WTC11 (cell line): Measurements from ENCODE around the gene OLFM4.

ENCODE experiments used
- CTCF ChIP-seq: fragments of 200-600 bp; IDR thresholded peaks from 2 replicates; pipeline ENCODE4 v1.8.0; 2022; ENCODE audit warnings: antibody characterized with exemption
- ETV6 ChIP-seq: sonication (generic); formaldehyde crosslinking; IDR thresholded peaks from 2 replicates; pipeline ENCODE4 v1.8.1; 2022; ENCODE audit warnings: mild to moderate bottlenecking, missing genetic modification reagents
- SMAD4 ChIP-seq: sonication (generic); formaldehyde crosslinking; IDR thresholded peaks from 2 replicates; pipeline ENCODE4 v1.8.0; 2022; ENCODE audit warnings: mild to moderate bottlenecking, missing genetic modification reagents

DNA sequence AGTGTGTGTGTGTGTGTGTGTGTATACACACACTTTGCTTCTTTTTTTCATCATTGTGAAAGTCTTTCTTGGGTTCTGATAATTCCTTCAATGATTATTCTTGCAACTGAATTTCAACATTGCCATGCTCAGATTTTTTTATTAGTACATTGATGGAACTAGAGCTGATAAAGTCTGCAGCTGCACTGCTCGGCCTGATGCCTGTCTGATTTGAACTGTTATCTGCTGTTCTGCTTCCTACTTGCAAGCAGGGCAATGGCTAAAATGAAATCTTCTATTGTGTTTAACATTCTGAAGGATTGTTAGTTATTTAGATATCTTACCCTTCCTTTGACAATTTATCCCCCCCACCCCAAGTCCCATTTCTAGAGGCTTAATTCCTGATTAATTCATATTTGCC is 61.3 kb downstream of the OLFM4 start:
- TF ChIP-seq ETV6 (CRISPR knock-in tag) = no peak
- TF ChIP-seq SMAD4 (CRISPR knock-in tag) = no peak
- no peak for TF ChIP-seq CTCF
